ENCODE data around the gene XKR8. TPM values are rescaled to one million over a fixed set of nuclear protein-coding genes. Genes with fewer than 3 reads are reported as not detected.

XKR8 gene
- total RNA-seq, 1 experiment from 2014 or later = 2.8 TPM

DNA sequence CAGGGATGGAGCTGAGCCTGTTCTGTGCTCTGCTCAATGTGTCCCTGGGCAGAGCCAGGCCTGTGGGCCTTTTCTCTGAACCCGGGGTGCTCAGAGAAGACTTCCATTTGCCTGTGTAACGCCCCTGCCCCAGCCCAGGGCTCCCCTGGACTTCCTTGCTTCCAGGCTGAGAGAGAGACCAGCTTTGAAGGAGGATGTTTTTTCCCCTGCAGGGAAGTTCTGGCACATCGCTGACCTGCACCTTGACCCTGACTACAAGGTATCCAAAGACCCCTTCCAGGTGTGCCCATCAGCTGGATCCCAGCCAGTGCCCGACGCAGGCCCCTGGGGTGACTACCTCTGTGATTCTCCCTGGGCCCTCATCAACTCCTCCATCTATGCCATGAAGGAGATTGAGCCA is 14.8 kb upstream of the XKR8 start:
- intact Hi-C loops (cut with micrococcal nuclease) = no loop called here
- TF ChIP-seq, protein P1, sequence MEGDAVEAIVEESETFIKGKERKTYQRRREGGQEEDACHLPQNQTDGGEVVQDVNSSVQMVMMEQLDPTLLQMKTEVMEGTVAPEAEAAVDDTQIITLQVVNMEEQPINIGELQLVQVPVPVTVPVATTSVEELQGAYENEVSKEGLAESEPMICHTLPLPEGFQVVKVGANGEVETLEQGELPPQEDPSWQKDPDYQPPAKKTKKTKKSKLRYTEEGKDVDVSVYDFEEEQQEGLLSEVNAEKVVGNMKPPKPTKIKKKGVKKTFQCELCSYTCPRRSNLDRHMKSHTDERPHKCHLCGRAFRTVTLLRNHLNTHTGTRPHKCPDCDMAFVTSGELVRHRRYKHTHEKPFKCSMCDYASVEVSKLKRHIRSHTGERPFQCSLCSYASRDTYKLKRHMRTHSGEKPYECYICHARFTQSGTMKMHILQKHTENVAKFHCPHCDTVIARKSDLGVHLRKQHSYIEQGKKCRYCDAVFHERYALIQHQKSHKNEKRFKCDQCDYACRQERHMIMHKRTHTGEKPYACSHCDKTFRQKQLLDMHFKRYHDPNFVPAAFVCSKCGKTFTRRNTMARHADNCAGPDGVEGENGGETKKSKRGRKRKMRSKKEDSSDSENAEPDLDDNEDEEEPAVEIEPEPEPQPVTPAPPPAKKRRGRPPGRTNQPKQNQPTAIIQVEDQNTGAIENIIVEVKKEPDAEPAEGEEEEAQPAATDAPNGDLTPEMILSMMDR (IDR thresholded peaks at IDR 0.05; ENCODE audit: unreplicated experiment) = no peak
- no TSS peak for BruUV-seq (replicated peaks)
- ChIA-PET CTCF (interaction anchor here (0.6 to 0.7 kb wide), 2 partner anchors 49 to 158 kb away, joined by 3 read pairs; no protein-coding TSS in a partner anchor), POLR2A (no interaction called here)
- H3K36me3 Mint-ChIP-seq (ENCODE audit: insufficient read depth, unreplicated experiment) = no peaks in the 10 kb centered on the region
- no peaks in the 10 kb centered on the region for H3K27me3 Mint-ChIP-seq (ENCODE audit: insufficient read depth, unreplicated experiment)
- no peak overlapping the region for H3K27ac Mint-ChIP-seq (ENCODE audit: low read depth, unreplicated experiment)
- no peaks in the 10 kb centered on the region for H3K9me3 Mint-ChIP-seq (ENCODE audit: unreplicated experiment)
- no peak for DNase-seq (ENCODE audit: unreplicated experiment)
- H3K4me1 Mint-ChIP-seq (ENCODE audit: insufficient read depth, unreplicated experiment) = no peaks in the 10 kb centered on the region
- no peak overlapping the region for H3K4me3 Mint-ChIP-seq (ENCODE audit: unreplicated experiment)

DNA sequence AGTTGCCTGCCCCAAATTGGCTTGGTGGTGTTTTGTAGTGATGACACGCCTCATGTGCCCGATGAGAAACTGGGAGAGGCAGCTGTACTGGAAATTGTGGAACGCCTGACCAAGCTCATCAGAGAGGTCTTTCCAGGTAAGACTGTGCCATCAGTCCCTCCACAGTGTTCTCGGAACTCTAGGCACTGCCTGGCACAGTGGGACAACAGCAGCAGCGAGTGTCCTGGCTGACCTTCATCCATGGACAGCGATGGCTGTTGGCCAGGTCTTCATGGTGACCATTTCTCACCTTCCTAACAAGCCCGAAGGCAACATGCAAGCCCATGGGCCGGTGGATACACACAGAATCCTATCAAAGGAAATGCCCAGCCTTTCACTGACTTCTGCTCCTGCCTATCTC is 10.7 kb upstream of the XKR8 start:
- Mint-ChIP-seq H3K36me3 (ENCODE audit: insufficient read depth, unreplicated experiment) (no peaks in the 10 kb centered on the region), H3K27ac (ENCODE audit: low read depth, unreplicated experiment) (no peak overlapping the region), H3K9me3 (ENCODE audit: unreplicated experiment) (no peaks in the 10 kb centered on the region), H3K4me3 (ENCODE audit: unreplicated experiment) (no peak overlapping the region), H3K27me3 (ENCODE audit: insufficient read depth, unreplicated experiment) (no peaks in the 10 kb centered on the region), H3K4me1 (ENCODE audit: insufficient read depth, unreplicated experiment) (no peaks in the 10 kb centered on the region)
- intact Hi-C loops (cut with micrococcal nuclease) = no loop called here
- TF ChIP-seq, protein P1 (IDR thresholded peaks at IDR 0.05; ENCODE audit: unreplicated experiment) = no peak
- no TSS peak for BruUV-seq (replicated peaks)
- no peak for DNase-seq (ENCODE audit: unreplicated experiment)
- CTCF ChIA-PET = no interaction called here
- POLR2A ChIA-PET = interaction anchor here (1.0 kb wide), 1 partner anchor 10 kb away, joined by 6 read pairs; the partner anchor contains the start of gene XKR8

DNA sequence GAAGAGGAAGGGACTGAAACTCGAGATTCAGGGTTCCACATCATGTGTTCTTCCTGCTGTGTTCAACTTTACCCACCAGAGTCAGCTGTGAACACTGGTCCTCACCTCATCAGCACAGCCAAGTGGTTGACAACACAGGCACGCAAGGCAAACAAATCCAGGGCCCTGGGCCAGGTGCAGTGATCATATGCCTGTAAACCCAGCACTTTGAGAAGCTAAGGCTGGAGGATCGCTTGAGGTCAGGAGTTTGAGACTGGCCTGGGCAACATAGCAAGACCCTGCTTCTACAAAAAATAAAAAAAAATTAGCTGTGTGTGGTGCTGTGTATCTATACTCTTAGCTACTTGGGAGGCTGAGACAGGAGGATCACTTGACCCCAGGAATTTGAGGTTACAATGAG is 8.4 kb upstream of the XKR8 start:
- POLR2A ChIA-PET = interaction anchor here (0.7 to 0.8 kb wide), 2 partner anchors 8 to 74 kb away, joined by 3 read pairs; partner anchors contain the start of gene XKR8
- no peaks in the 10 kb centered on the region for H3K36me3 Mint-ChIP-seq (ENCODE audit: insufficient read depth, unreplicated experiment)
- CTCF ChIA-PET = interaction anchor here (0.6 to 1.3 kb wide), 2 partner anchors 11 to 322 kb away, joined by 3 to 5 read pairs; no protein-coding TSS in a partner anchor
- TF ChIP-seq, protein P1 (IDR thresholded peaks at IDR 0.05; ENCODE audit: unreplicated experiment) = no peak
- no peak overlapping the region for H3K27ac Mint-ChIP-seq (ENCODE audit: low read depth, unreplicated experiment)
- intact Hi-C loops (cut with micrococcal nuclease) = no loop called here
- DNase-seq (ENCODE audit: unreplicated experiment) = no peak
- H3K27me3 Mint-ChIP-seq (ENCODE audit: insufficient read depth, unreplicated experiment) = no peaks in the 10 kb centered on the region
- no peaks in the 10 kb centered on the region for H3K9me3 Mint-ChIP-seq (ENCODE audit: unreplicated experiment)
- no peak overlapping the region for H3K4me3 Mint-ChIP-seq (ENCODE audit: unreplicated experiment)
- BruUV-seq (replicated peaks) = no TSS peak
- no peaks in the 10 kb centered on the region for H3K4me1 Mint-ChIP-seq (ENCODE audit: insufficient read depth, unreplicated experiment)

GRCh38 chr1:27952147-27952546 is 7.6 kb upstream of the XKR8 start:
- no peaks in the 10 kb centered on the region for H3K4me1 Mint-ChIP-seq (ENCODE audit: insufficient read depth, unreplicated experiment)
- TF ChIP-seq, protein P1 (IDR thresholded peaks at IDR 0.05; ENCODE audit: unreplicated experiment) = no peak
- no peaks in the 10 kb centered on the region for H3K27me3 Mint-ChIP-seq (ENCODE audit: insufficient read depth, unreplicated experiment)
- no peaks in the 10 kb centered on the region for H3K36me3 Mint-ChIP-seq (ENCODE audit: insufficient read depth, unreplicated experiment)
- peak overlapping the region; percentile 24 for H3K27ac Mint-ChIP-seq (ENCODE audit: low read depth, unreplicated experiment)
- DNase-seq (ENCODE audit: unreplicated experiment) = no peak
- H3K9me3 Mint-ChIP-seq (ENCODE audit: unreplicated experiment) = no peaks in the 10 kb centered on the region
- no peak overlapping the region for H3K4me3 Mint-ChIP-seq (ENCODE audit: unreplicated experiment)
- no TSS peak for BruUV-seq (replicated peaks)
- ChIA-PET POLR2A (interaction anchor here (0.7 kb wide), 1 partner anchor 75 kb away, joined by 3 read pairs; no protein-coding TSS in a partner anchor), CTCF (interaction anchor here (0.5 kb wide), 1 partner anchor 159 kb away, joined by 3 read pairs; no protein-coding TSS in a partner anchor)
- intact Hi-C loops (cut with micrococcal nuclease) = no loop called here
